GM23338 (cell line): ENCODE data around the gene RNF167.

ENCODE experiments used
- STAT1 ChIP-seq: IDR thresholded peaks from one replicate; pipeline ENCODE4 v1.6.1; 2016; ENCODE audit warnings: antibody characterized with exemption; ENCODE audit not compliant: unreplicated experiment
- TF ChIP-seq, protein P1 (sequence below), 2 experiments: fragments of 200-600 bp in 1 of 2; sonication (generic) in 1 of 2; conservative IDR thresholded peaks; 2 replicates each; pipeline versions ENCODE4 v1.5.1 to v1.6.1; 2016 to 2017; ENCODE audit warnings: antibody characterized with exemption in 2 of 2, low read depth in 2 of 2, mild to moderate bottlenecking in 2 of 2, moderate library complexity in 1 of 2

DNA sequence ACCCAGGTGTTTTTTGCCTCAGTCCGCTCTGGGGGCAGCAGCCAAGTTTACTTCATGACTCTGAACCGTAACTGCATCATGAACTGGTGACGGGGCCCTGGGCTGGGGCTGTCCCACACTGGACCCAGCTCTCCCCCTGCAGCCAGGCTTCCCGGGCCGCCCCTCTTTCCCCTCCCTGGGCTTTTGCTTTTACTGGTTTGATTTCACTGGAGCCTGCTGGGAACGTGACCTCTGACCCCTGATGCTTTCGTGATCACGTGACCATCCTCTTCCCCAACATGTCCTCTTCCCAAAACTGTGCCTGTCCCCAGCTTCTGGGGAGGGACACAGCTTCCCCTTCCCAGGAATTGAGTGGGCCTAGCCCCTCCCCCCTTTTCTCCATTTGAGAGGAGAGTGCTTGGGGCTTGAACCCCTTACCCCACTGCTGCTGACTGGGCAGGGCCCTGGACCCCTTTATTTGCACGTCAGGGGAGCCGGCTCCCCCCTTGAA lies 42.8 kb upstream of the RNF167 start:
- TF ChIP-seq, protein P1, sequence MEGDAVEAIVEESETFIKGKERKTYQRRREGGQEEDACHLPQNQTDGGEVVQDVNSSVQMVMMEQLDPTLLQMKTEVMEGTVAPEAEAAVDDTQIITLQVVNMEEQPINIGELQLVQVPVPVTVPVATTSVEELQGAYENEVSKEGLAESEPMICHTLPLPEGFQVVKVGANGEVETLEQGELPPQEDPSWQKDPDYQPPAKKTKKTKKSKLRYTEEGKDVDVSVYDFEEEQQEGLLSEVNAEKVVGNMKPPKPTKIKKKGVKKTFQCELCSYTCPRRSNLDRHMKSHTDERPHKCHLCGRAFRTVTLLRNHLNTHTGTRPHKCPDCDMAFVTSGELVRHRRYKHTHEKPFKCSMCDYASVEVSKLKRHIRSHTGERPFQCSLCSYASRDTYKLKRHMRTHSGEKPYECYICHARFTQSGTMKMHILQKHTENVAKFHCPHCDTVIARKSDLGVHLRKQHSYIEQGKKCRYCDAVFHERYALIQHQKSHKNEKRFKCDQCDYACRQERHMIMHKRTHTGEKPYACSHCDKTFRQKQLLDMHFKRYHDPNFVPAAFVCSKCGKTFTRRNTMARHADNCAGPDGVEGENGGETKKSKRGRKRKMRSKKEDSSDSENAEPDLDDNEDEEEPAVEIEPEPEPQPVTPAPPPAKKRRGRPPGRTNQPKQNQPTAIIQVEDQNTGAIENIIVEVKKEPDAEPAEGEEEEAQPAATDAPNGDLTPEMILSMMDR (conservative IDR thresholded peaks at IDR 0.05; ENCODE audit: low read depth in 2 of 2): no peak
- no peak for TF ChIP-seq STAT1
